IMR-90 (cell line): ENCODE measurements around the gene NACC2.

ENCODE experiments used
- CEBPB ChIP-seq: IDR thresholded peaks from 2 replicates; pipeline ENCODE4 v1.6.1; 2012; ENCODE audit warnings: low read depth, low read length, improper control_type of control experiment
- CHD1 ChIP-seq: IDR thresholded peaks from 2 replicates; pipeline ENCODE4 v1.6.1; 2012; ENCODE audit warnings: low read depth, low read length, improper control_type of control experiment
- NFE2L2 ChIP-seq: fragments of 150-350 bp; IDR thresholded peaks from 2 replicates; pipeline ENCODE4 v1.6.1; 2016; ENCODE audit warnings: low read depth, mild to moderate bottlenecking, low read length
- POLR2A ChIP-seq: IDR thresholded peaks from 2 replicates; pipeline ENCODE4 v1.6.1; 2012; ENCODE audit warnings: mild to moderate bottlenecking, low read depth, low read length
- TF ChIP-seq, protein P1 (sequence below): conservative IDR thresholded peaks from 2 replicates; pipeline ENCODE4 v1.5.1; 2012; ENCODE audit warnings: mild to moderate bottlenecking, low read depth, low read length, improper control_type of control experiment
- TF ChIP-seq, protein P2 (sequence below): fragments of 150-350 bp; IDR thresholded peaks from 2 replicates; pipeline ENCODE4 v1.6.1; 2017; ENCODE audit warnings: mild to moderate bottlenecking, antibody characterized with exemption, low read length, low read depth

DNA sequence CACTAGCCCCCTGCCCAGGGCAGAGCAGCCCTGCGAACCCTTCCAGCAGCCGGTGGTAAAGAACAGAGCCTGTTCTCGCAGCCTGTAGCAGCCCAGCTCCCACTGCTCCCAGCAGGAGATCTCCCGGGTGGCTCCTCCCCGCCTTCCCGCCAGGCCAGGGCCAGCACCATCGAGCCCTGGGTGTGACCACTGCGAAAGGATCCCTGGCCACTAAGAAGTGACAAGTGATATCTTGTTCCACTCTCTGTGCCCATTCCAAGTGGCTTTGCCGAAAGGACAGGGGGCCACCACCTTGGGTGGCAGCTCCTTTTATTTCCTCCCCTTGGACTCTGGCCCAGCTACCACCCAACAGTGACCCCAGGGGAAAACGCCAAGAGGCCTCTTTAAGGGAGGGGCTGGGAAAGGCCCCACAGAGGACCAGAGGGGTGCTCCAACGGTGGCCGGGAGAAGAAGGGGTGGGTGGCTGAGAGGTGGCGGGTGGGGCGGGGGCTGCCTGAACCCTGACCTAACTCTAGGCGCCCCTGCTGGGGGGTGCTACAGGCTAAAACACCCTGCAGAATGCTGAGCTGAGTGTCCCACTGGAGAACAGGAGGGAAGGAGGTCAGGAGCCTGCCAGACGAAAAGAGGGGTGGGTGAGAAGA, 1.6 kb downstream of the NACC2 start:
- TF ChIP-seq POLR2A (no peak), NFE2L2 (no peak), CEBPB (no peak), CHD1 (no peak)
- TF ChIP-seq, protein P1, sequence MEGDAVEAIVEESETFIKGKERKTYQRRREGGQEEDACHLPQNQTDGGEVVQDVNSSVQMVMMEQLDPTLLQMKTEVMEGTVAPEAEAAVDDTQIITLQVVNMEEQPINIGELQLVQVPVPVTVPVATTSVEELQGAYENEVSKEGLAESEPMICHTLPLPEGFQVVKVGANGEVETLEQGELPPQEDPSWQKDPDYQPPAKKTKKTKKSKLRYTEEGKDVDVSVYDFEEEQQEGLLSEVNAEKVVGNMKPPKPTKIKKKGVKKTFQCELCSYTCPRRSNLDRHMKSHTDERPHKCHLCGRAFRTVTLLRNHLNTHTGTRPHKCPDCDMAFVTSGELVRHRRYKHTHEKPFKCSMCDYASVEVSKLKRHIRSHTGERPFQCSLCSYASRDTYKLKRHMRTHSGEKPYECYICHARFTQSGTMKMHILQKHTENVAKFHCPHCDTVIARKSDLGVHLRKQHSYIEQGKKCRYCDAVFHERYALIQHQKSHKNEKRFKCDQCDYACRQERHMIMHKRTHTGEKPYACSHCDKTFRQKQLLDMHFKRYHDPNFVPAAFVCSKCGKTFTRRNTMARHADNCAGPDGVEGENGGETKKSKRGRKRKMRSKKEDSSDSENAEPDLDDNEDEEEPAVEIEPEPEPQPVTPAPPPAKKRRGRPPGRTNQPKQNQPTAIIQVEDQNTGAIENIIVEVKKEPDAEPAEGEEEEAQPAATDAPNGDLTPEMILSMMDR, result no peak
- TF ChIP-seq, protein P2, sequence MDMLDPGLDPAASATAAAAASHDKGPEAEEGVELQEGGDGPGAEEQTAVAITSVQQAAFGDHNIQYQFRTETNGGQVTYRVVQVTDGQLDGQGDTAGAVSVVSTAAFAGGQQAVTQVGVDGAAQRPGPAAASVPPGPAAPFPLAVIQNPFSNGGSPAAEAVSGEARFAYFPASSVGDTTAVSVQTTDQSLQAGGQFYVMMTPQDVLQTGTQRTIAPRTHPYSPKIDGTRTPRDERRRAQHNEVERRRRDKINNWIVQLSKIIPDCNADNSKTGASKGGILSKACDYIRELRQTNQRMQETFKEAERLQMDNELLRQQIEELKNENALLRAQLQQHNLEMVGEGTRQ, result no peak
